Left renal pelvis (tissue), 4 donors: Measurements from ENCODE around the gene LPP. TPM values are rescaled to one million over a fixed set of nuclear protein-coding genes. Genes with fewer than 3 reads are reported as not detected.

Source experiments
- DNase-seq, 4 donors: peaks; one replicate each; pipeline ENCODE4 v3.0.0-alpha.2; 2013; ENCODE audit warnings: low read depth in 4 of 4, low spot score in 3 of 4
- polyA plus RNA-seq, 4 donors: library from polyadenylated mRNA; unstranded; fragments of 120-200 nt; gene quantifications; one replicate each; pipeline ENCODE4 v1.2.1, GENCODE V29; 2013; ENCODE audit not compliant: insufficient read length in 4 of 4

The LPP gene
- polyA plus RNA-seq, 4 donors, result 21.3 to 31.3 (median 25.6) TPM

- no peak for DNase-seq
Observed at GRCh38 chr3:188134079-188134478, 19.9 kb upstream of the LPP start.

DNA sequence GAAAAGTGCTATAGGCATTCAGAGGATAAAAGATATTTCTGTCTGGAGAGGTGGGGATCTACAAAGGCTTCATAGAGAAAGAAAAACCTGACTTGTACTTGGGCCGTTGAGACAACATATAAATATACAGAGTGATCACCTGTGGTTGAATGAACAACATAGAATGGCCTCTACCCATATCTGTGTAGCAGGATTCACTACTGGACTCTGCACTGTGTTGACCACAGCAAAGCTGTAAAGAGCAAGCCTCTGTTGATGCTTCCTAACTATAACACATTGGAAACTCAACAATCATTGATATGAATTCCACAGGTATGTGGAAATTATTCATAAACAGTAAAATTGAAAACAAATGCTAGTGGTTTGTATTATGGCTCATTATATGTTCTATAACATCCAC is 19.1 kb upstream of the LPP start:
- no peak for DNase-seq

DNA sequence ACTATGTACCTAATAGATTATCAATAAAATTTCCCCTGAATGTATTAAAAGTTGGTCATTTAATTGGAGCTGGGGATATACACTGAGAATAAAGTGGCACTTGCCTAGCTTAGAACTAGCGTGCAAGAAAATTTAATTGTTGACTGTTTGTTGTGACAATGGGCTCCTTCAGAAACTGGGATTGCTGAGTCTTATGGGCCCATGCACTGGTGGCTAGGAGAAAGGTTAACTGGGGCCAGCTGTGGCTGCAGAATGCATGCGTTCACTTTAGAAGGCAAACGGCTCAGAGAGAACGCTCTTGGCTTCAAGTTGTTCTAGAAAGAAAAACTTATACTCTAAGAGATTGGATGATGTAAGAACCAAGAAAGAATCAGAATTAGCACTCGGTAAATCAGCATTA is 18.7 kb upstream of the LPP start:
- DNase-seq, result no peak

DNA sequence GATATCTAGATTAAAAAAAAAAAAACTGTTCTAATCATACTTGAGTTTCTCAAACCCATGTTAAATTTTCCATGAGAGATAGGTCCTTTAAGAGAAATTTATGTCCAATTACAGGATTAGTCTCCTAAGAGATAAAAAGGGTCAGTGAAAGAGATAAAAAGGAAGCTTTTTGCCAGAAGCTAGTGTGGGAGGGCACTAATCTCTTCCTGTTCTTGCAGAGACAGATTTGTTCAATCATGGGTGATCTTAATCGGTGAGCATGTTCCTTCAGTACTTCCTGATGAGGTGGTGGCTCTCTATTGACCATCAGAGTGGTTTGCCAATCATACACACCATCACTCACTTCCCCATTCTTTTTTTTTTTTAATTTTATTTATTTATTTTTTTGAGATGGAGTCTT is 16.9 kb upstream of the LPP start:
- DNase-seq, result no peak

- DNase-seq, result no peak
Observed at GRCh38 chr3:188139466-188139865, 14.5 kb upstream of the LPP start.

DNA sequence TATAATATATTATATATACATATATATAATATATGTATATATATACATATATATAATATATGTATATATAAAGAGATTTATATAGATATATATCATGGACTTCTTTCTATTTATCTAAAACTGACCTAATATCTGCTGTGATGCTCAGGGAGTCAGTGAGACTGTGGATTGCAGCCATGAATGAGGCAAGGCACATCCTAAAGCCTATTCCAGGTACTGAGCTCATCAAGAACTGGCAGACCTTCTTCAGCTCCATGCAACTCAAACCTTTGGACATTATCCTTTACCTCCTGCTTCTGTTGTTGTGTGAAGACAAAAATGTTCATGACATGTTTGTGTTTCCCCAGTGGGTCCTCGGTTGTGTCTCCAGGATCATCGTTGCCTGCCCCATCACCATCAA is 7.7 kb upstream of the LPP start:
- no peak for DNase-seq

GRCh38 chr3:188147782-188148181 is 6.2 kb upstream of the LPP start:
- no peak for DNase-seq

GRCh38 chr3:188148318-188148717 is 5.6 kb upstream of the LPP start:
- no peak for DNase-seq

GRCh38 chr3:188149587-188149986 is 4.4 kb upstream of the LPP start:
- no peak for DNase-seq

- DNase-seq, result no peak
Observed at GRCh38 chr3:188150982-188151381, 3.0 kb upstream of the LPP start.

DNA sequence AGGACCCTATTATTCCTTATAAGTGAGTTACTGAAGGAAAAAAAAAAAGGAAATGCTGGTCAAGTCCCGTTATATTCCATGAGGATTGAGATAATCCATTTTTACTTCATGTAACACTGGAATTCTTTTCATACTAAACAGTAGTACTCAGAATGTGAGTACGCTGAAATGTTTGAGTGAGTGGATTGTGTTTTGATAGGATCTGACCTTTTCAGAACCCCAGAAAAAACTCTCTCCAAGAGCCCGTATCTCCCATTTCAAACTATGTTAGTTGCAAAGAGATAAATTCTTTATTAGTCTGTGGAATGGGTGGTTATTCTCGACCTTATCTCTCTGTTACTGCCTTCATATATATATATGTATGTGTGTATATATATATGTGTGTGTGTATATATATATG is 2.5 kb upstream of the LPP start:
- no peak for DNase-seq

DNA sequence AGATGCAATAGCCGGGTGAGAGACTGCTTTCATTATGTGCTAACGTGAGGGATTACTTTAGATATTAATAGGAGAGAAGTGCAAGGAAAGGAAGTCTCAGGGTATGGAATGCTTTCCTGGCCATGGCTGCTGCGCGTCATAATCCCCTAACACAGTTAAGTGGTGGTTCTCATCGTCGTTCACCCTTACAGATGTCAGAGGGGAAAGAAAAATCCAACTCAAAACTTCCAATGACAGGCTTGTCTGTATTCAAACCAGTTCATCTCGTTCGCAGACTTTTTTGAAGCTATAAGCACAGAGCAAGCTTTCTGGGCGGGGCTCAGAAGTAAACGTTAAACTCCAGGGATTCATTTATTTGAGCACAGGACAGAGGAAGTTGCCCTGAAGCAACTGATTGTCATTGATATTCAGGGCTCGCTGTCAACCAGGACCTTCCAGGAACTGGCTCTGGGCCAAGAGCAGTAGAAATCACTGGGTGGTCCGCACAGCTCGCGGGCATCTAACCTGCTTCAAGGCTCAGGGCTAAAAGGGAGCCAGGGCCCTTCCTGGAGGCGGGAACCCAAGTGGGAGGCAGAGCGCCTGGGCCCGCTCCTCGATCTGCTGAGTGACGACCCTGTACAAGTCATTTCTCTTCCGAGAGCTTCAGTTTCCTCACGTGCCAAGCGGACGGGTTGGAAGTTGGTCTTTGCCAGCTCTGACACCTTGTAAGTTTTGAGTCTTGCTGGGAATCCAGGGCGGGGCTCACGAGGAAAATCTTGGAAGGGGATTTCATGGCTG is 1.1 kb upstream of the LPP start:
- peak in 2 of 4 donors; percentile 21 for DNase-seq

GRCh38 chr3:188153437-188154013 is 432 bp upstream of the LPP start:
- DNase-seq, result peak; percentile 72 to 81 (median 78)

DNA sequence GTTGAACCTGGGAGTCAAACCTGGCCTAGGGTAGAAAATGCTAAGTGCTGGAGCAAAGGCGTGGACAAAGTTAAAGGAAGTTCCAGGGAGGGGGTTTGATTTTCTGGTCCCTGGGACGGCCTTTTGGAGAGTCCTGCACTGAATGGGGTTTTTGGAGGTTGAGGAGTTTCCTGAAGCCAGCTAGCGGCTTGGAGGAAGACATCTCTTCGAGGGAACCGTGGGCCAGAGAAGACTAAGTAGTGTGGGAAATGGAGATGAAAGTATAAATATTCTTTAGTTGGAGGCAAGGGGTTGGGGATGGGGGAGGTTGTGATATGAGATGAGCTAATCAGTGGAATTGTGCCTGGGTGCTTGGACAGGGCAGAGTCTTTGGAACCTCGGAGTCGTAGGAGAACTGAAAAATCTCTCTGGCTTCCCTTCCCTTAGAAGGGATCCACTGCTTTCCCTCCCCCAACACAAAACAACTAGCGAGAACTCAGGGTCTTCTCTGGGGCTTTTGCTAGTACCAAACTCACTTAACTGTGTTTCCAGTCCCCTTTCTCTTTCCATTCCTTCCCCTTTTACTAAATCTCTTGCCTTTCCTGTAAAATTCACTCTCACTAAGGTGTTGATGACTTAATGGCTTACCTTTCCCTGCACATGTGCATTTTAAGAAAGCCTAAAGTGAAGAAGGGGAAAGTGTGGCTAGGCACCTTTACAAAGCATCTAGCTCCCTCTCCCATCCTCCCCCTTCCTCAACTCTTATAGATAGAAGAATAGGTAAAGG is 1.0 kb downstream of the LPP start:
- DNase-seq, result no peak

DNA sequence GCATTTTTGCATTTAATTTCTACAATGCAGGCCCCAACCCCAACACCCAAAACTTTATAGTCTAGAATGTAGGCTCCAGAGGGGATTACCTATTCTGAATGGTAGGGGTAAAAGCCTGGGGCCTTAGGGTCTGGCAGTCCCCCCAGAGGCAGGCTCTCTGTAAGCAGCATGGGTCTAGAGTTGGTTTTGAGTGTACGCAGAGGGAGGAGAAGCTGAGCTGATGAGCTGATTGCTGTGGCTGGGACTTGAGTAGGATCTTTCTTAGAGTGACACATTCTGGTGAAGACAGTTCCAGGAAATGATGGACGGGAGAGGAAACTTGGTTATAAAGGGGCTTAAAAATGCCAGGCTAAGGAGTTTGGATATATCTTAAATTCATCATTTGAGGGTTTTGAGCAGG is 2.1 kb downstream of the LPP start:
- DNase-seq, result no peak

GRCh38 chr3:188157407-188157806 is 3.5 kb downstream of the LPP start:
- DNase-seq, result no peak

- DNase-seq, result no peak
Observed at GRCh38 chr3:188157971-188158370, 4.0 kb downstream of the LPP start.

- DNase-seq, result no peak
Observed at GRCh38 chr3:188158731-188159310, 4.9 kb downstream of the LPP start.

GRCh38 chr3:188160751-188161150 is 6.8 kb downstream of the LPP start:
- DNase-seq, result no peak

GRCh38 chr3:188164248-188164687 is 10.3 kb downstream of the LPP start:
- DNase-seq, result no peak

- DNase-seq, result no peak
Observed at GRCh38 chr3:188165596-188165995, 11.6 kb downstream of the LPP start.
